HepG2 (cell line): ENCODE data around the gene NHERF2. TPM values are rescaled to one million over a fixed set of nuclear protein-coding genes. Genes with fewer than 3 reads are reported as not detected.
A peak's percentile ranks its signal among the peaks of the same experiment; 100 is the strongest.

ENCODE experiments used
- ADNP ChIP-seq: sonication (generic); formaldehyde crosslinking; IDR thresholded peaks from 2 replicates; pipeline ENCODE4 v1.4.0; 2020; ENCODE audit warnings: missing genetic modification reagents
- FOXM1 ChIP-seq: sonication (generic); formaldehyde crosslinking; IDR thresholded peaks from 2 replicates; pipeline ENCODE4 v1.5.0; 2020; ENCODE audit warnings: missing genetic modification reagents
- GABPA ChIP-seq, 2 experiments: IDR thresholded peaks; 2 replicates each; pipeline ENCODE4 v1.6.1; 2011 to 2016; ENCODE audit warnings: low read depth in 2 of 2, low read length in 1 of 2, missing biosample characterization in 1 of 2, missing genetic modification characterization in 1 of 2
- HOXA9 ChIP-seq: sonication (generic); formaldehyde crosslinking; IDR thresholded peaks from 2 replicates; pipeline ENCODE4 v1.8.1; 2022; ENCODE audit warnings: missing genetic modification reagents, mild to moderate bottlenecking, moderate library complexity, borderline replicate concordance
- KAT7 ChIP-seq: IDR thresholded peaks from 2 replicates; pipeline ENCODE4 v1.6.1; 2018; ENCODE audit warnings: borderline replicate concordance, missing compliant biosample characterization
- KDM3A ChIP-seq: IDR thresholded peaks from 2 replicates; pipeline ENCODE4 v1.6.1; 2018; ENCODE audit warnings: low read depth, missing compliant biosample characterization
- KDM6A ChIP-seq: IDR thresholded peaks from 2 replicates; pipeline ENCODE4 v1.6.1; 2016; ENCODE audit warnings: low read depth
- POGZ ChIP-seq: sonication (generic); formaldehyde crosslinking; IDR thresholded peaks from 2 replicates; pipeline ENCODE4 v1.4.0; 2020; ENCODE audit warnings: mild to moderate bottlenecking, missing genetic modification reagents
- SMAD3 ChIP-seq: sonication (generic); formaldehyde crosslinking; IDR thresholded peaks from 2 replicates; pipeline ENCODE4 v1.4.0; 2020; ENCODE audit warnings: missing genetic modification reagents
- SMARCE1 ChIP-seq: fragments of 450-650 bp; IDR thresholded peaks from 2 replicates; pipeline ENCODE4 v1.6.1; 2017; ENCODE audit warnings: borderline replicate concordance
- TCF7 ChIP-seq: sonication (generic); IDR thresholded peaks from 2 replicates; pipeline ENCODE4 v1.6.1; 2016; ENCODE audit warnings: antibody characterized with exemption, low read depth
- ZNF292 ChIP-seq: sonication (generic); formaldehyde crosslinking; IDR thresholded peaks from 2 replicates; pipeline ENCODE4 v1.8.1; 2022; ENCODE audit warnings: mild to moderate bottlenecking, low read depth, missing genetic modification reagents, borderline replicate concordance
- ZNF317 ChIP-seq: sonication (generic); formaldehyde crosslinking; IDR thresholded peaks from 2 replicates; pipeline ENCODE4 v1.5.0; 2020; ENCODE audit warnings: mild to moderate bottlenecking, missing genetic modification reagents
- polyA plus RNA-seq, 8 experiments: library from polyadenylated mRNA; depleted of rRNA in 3 of 8; stranded (reverse) in 7 of 8; unstranded in 1 of 8; fragments of >200 nt; fragmentation: Illumina TruSeq in 4 of 8; extraction: Trizol in 4 of 8; gene quantifications; 2 replicates each; pipeline versions ENCODE4 v1.2.1 to v1.2.3, GENCODE V29; 2011 to 2016; ENCODE audit warnings: low read depth in 4 of 8, missing spikeins in 1 of 8, mixed read lengths in 1 of 8; ENCODE audit not compliant: insufficient read depth in 1 of 8
- total RNA-seq, 5 experiments: library from RNA; depleted of rRNA; stranded (reverse); fragments of >200 nt; fragmentation: Illumina TruSeq; extraction: Trizol; gene quantifications; 2 replicates each; pipeline ENCODE4 v1.2.3, GENCODE V29; 2016; ENCODE audit warnings: low read depth in 1 of 5
- TF ChIP-seq, protein P1 (sequence below): sonication (generic); formaldehyde crosslinking; IDR thresholded peaks from 2 replicates; pipeline ENCODE4 v1.4.0; 2020; ENCODE audit warnings: mild to moderate bottlenecking, missing genetic modification reagents
- TF ChIP-seq, protein P2 (sequence below): sonication (generic); formaldehyde crosslinking; conservative IDR thresholded peaks from 2 replicates; pipeline ENCODE4 v1.4.0; 2020; ENCODE audit warnings: missing genetic modification reagents
- TF ChIP-seq, protein P3 (sequence below): sonication (generic); formaldehyde crosslinking; IDR thresholded peaks from 2 replicates; pipeline ENCODE4 v1.4.0; 2020; ENCODE audit warnings: mild to moderate bottlenecking, missing genetic modification reagents, borderline replicate concordance
- TF ChIP-seq, protein P4 (sequence below): sonication (generic); formaldehyde crosslinking; IDR thresholded peaks from 2 replicates; pipeline ENCODE4 v1.5.0; 2020; ENCODE audit warnings: missing genetic modification reagents

The NHERF2 gene
- total and polyA plus RNA-seq, 2 of the 13 experiments (the other 11 are each of a cell fraction or from before 2014, with no cell fraction given), result 23.7 to 39.3 TPM

DNA sequence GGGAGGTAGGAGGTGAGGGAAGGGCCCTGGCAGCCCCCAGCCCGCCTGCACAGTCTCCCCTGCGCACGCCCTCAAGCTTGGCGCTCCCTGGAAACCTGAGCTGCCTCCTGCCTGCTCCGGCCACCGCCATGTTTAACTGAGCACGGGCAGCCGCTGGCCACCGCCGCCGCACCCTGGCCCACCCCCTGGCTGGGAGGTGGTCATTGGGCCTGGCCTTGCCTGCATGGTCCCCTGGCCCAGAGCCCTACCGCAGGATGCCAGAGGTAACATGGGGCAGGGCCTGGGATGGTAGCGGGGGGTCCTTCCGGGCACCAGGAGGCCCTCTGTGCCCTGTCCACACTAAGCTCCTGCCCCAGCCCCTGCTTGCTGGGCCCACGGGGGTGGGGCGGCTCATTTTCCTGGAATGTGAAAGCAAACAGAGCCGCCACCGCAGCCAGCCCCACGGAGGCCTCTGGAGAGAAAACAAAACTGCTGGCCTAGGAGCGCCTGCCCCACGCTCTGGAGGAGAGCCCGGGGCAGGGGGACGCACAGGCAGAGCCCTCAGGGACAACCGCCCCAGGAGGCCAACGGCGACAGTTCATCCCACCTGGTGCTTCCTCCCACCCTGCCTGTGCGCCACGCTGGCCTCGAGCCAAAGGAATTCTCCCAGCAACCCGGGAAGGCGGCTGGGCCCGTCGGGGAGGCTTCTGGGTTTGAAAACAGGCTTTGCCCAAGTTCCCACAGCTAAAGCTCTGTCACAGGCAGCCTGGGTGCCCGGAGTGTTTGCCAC is 8.9 kb downstream of the NHERF2 start (continued):
- TF ChIP-seq, protein P1, sequence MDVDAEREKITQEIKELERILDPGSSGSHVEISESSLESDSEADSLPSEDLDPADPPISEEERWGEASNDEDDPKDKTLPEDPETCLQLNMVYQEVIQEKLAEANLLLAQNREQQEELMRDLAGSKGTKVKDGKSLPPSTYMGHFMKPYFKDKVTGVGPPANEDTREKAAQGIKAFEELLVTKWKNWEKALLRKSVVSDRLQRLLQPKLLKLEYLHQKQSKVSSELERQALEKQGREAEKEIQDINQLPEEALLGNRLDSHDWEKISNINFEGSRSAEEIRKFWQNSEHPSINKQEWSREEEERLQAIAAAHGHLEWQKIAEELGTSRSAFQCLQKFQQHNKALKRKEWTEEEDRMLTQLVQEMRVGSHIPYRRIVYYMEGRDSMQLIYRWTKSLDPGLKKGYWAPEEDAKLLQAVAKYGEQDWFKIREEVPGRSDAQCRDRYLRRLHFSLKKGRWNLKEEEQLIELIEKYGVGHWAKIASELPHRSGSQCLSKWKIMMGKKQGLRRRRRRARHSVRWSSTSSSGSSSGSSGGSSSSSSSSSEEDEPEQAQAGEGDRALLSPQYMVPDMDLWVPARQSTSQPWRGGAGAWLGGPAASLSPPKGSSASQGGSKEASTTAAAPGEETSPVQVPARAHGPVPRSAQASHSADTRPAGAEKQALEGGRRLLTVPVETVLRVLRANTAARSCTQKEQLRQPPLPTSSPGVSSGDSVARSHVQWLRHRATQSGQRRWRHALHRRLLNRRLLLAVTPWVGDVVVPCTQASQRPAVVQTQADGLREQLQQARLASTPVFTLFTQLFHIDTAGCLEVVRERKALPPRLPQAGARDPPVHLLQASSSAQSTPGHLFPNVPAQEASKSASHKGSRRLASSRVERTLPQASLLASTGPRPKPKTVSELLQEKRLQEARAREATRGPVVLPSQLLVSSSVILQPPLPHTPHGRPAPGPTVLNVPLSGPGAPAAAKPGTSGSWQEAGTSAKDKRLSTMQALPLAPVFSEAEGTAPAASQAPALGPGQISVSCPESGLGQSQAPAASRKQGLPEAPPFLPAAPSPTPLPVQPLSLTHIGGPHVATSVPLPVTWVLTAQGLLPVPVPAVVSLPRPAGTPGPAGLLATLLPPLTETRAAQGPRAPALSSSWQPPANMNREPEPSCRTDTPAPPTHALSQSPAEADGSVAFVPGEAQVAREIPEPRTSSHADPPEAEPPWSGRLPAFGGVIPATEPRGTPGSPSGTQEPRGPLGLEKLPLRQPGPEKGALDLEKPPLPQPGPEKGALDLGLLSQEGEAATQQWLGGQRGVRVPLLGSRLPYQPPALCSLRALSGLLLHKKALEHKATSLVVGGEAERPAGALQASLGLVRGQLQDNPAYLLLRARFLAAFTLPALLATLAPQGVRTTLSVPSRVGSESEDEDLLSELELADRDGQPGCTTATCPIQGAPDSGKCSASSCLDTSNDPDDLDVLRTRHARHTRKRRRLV, result peak; percentile 94
- TF ChIP-seq KDM6A (CRISPR knock-in tag), result peak; percentile 68; the same call in 1 of the 2 replicates
- peak; percentile 71; the same call in 1 of the 2 replicates for TF ChIP-seq ZNF317
- no peak for TF ChIP-seq SMARCE1
- 0 out of 2 replicates have a peak, but pooled peaks have one; percentile 59 for TF ChIP-seq POGZ (CRISPR knock-in tag)
- TF ChIP-seq, protein P2, sequence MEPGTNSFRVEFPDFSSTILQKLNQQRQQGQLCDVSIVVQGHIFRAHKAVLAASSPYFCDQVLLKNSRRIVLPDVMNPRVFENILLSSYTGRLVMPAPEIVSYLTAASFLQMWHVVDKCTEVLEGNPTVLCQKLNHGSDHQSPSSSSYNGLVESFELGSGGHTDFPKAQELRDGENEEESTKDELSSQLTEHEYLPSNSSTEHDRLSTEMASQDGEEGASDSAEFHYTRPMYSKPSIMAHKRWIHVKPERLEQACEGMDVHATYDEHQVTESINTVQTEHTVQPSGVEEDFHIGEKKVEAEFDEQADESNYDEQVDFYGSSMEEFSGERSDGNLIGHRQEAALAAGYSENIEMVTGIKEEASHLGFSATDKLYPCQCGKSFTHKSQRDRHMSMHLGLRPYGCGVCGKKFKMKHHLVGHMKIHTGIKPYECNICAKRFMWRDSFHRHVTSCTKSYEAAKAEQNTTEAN, result no peak
- peak; percentile 71; the same call in 1 of the 2 replicates for TF ChIP-seq KDM3A (CRISPR knock-in tag)
- TF ChIP-seq, protein P3, sequence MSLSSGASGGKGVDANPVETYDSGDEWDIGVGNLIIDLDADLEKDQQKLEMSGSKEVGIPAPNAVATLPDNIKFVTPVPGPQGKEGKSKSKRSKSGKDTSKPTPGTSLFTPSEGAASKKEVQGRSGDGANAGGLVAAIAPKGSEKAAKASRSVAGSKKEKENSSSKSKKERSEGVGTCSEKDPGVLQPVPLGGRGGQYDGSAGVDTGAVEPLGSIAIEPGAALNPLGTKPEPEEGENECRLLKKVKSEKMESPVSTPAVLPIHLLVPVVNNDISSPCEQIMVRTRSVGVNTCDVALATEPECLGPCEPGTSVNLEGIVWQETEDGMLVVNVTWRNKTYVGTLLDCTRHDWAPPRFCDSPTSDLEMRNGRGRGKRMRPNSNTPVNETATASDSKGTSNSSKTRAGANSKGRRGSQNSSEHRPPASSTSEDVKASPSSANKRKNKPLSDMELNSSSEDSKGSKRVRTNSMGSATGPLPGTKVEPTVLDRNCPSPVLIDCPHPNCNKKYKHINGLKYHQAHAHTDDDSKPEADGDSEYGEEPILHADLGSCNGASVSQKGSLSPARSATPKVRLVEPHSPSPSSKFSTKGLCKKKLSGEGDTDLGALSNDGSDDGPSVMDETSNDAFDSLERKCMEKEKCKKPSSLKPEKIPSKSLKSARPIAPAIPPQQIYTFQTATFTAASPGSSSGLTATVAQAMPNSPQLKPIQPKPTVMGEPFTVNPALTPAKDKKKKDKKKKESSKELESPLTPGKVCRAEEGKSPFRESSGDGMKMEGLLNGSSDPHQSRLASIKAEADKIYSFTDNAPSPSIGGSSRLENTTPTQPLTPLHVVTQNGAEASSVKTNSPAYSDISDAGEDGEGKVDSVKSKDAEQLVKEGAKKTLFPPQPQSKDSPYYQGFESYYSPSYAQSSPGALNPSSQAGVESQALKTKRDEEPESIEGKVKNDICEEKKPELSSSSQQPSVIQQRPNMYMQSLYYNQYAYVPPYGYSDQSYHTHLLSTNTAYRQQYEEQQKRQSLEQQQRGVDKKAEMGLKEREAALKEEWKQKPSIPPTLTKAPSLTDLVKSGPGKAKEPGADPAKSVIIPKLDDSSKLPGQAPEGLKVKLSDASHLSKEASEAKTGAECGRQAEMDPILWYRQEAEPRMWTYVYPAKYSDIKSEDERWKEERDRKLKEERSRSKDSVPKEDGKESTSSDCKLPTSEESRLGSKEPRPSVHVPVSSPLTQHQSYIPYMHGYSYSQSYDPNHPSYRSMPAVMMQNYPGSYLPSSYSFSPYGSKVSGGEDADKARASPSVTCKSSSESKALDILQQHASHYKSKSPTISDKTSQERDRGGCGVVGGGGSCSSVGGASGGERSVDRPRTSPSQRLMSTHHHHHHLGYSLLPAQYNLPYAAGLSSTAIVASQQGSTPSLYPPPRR (CRISPR knock-in tag), result peak; percentile 65; the same call in 1 of the 2 replicates
- peak; percentile 37; the same call in 1 of the 2 replicates for TF ChIP-seq TCF7
- TF ChIP-seq KAT7 (CRISPR knock-in tag), result peak; percentile 71; the same call in 1 of the 2 replicates
- peak; percentile 75; the same call in 1 of the 2 replicates for TF ChIP-seq ZNF292
- TF ChIP-seq SMAD3 (CRISPR knock-in tag), result peak; percentile 81; the same call in 1 of the 2 replicates
- TF ChIP-seq HOXA9, result no peak
- no peak for TF ChIP-seq ADNP
- no peak for TF ChIP-seq FOXM1
- TF ChIP-seq GABPA (IDR thresholded peaks at IDR 0.05; ENCODE audit: low read depth, low read length), result no peak
- 0 out of 2 replicates have a peak, but pooled peaks have one; percentile 38 for TF ChIP-seq GABPA (CRISPR knock-in tag; IDR thresholded peaks at IDR 0.05; ENCODE audit: low read depth)
- TF ChIP-seq, protein P4, sequence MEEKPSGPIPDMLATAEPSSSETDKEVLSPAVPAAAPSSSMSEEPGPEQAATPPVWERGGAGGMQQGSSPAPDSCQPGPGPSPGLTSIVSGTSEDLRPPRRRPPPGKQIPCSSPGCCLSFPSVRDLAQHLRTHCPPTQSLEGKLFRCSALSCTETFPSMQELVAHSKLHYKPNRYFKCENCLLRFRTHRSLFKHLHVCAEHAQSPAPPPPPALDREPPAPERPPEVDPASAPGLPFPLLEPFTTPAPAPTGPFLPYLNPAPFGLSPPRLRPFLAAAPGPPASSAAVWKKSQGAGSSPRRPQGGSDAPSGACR, result no peak
